ENCODE measurements around the gene TAGAP. TPM values are rescaled to one million over a fixed set of nuclear protein-coding genes. Genes with fewer than 3 reads are reported as not detected.

TAGAP gene
- total RNA-seq, 2 experiments from 2014 or later = 22.7 to 30.7 TPM

- Histone ChIP-seq H3K27ac (ENCODE audit: low read depth, low read length, poor library complexity, severe bottlenecking) (peak overlapping the region; percentile 88), H3K4me2 (ENCODE audit: low read length) (peak overlapping the region; percentile 56), H3K36me3 (ENCODE audit: insufficient read depth, low read length) (peaks cover 21% of the 10 kb centered on the region), H3K79me2 (ENCODE audit: insufficient read depth, low read depth, low read length) (no peaks in the 10 kb centered on the region), H4K20me1 (ENCODE audit: insufficient read depth, low read length) (no peaks in the 10 kb centered on the region), H3K9me3 (ENCODE audit: low read length) (peaks cover 14% of the 10 kb centered on the region), H3K4me1 (ENCODE audit: insufficient read depth, low read length, poor library complexity, severe bottlenecking) (peaks cover 59% of the 10 kb centered on the region), H3K9me2 (ENCODE audit: insufficient read depth, low read length) (no peaks in the 10 kb centered on the region), H3K4me3 (ENCODE audit: low read depth, low read length, poor library complexity, severe bottlenecking) (no peak overlapping the region), H2AFZ (ENCODE audit: low read length) (peak overlapping the region; percentile 78; the same call in 1 of the 2 replicates)
- intact Hi-C loops (cut with micrococcal nuclease; ENCODE audit: unreplicated experiment) = no loop called here
- ChIA-PET CTCF (ENCODE audit: unreplicated experiment) (interaction anchor here (1.2 to 1.5 kb wide), 2 partner anchors 86 to 117 kb away, joined by 4 read pairs; no protein-coding TSS in a partner anchor), POLR2A (interaction anchor here (0.6 to 2.9 kb wide), 23 partner anchors 9 to 415 kb away, joined by 3 to 14 read pairs (median 3); partner anchors contain the start of genes RSPH3 and TAGAP)
- no peak for DNase-seq (ENCODE audit: low spot score)
- TF ChIP-seq EZH2phosphoT487 (IDR thresholded peaks at IDR 0.05; ENCODE audit: borderline replicate concordance, low read depth, low read length) = no peak
- TF ChIP-seq, protein P1, sequence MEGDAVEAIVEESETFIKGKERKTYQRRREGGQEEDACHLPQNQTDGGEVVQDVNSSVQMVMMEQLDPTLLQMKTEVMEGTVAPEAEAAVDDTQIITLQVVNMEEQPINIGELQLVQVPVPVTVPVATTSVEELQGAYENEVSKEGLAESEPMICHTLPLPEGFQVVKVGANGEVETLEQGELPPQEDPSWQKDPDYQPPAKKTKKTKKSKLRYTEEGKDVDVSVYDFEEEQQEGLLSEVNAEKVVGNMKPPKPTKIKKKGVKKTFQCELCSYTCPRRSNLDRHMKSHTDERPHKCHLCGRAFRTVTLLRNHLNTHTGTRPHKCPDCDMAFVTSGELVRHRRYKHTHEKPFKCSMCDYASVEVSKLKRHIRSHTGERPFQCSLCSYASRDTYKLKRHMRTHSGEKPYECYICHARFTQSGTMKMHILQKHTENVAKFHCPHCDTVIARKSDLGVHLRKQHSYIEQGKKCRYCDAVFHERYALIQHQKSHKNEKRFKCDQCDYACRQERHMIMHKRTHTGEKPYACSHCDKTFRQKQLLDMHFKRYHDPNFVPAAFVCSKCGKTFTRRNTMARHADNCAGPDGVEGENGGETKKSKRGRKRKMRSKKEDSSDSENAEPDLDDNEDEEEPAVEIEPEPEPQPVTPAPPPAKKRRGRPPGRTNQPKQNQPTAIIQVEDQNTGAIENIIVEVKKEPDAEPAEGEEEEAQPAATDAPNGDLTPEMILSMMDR (conservative IDR thresholded peaks at IDR 0.05; ENCODE audit: low read length) = no peak
- no TSS peak for BruUV-seq (replicated peaks)
Measured at GRCh38 chr6:159017757-159018559, 26.8 kb downstream of the TAGAP start.

- Histone ChIP-seq H3K4me1 (ENCODE audit: insufficient read depth, low read length, poor library complexity, severe bottlenecking) (peaks cover 58% of the 10 kb centered on the region), H3K27ac (ENCODE audit: low read depth, low read length, poor library complexity, severe bottlenecking) (no peak overlapping the region), H3K79me2 (ENCODE audit: insufficient read depth, low read depth, low read length) (no peaks in the 10 kb centered on the region), H3K4me3 (ENCODE audit: low read depth, low read length, poor library complexity, severe bottlenecking) (no peak overlapping the region), H3K36me3 (ENCODE audit: insufficient read depth, low read length) (peaks cover 13% of the 10 kb centered on the region), H2AFZ (ENCODE audit: low read length) (no peak overlapping the region), H3K9me3 (ENCODE audit: low read length) (peaks cover 8% of the 10 kb centered on the region), H4K20me1 (ENCODE audit: insufficient read depth, low read length) (no peaks in the 10 kb centered on the region), H3K9me2 (ENCODE audit: insufficient read depth, low read length) (no peaks in the 10 kb centered on the region), H3K4me2 (ENCODE audit: low read length) (no peak overlapping the region)
- no TSS peak for BruUV-seq (replicated peaks)
- no peak for TF ChIP-seq EZH2phosphoT487 (IDR thresholded peaks at IDR 0.05; ENCODE audit: borderline replicate concordance, low read depth, low read length)
- TF ChIP-seq, protein P1 (conservative IDR thresholded peaks at IDR 0.05; ENCODE audit: low read length) = no peak
- POLR2A ChIA-PET = no interaction called here
- CTCF ChIA-PET (ENCODE audit: unreplicated experiment) = no interaction called here
- intact Hi-C loops (cut with micrococcal nuclease; ENCODE audit: unreplicated experiment) = no loop called here
- no peak for DNase-seq (ENCODE audit: low spot score)
Measured at GRCh38 chr6:159014406-159014805, 30.4 kb downstream of the TAGAP start.

DNA sequence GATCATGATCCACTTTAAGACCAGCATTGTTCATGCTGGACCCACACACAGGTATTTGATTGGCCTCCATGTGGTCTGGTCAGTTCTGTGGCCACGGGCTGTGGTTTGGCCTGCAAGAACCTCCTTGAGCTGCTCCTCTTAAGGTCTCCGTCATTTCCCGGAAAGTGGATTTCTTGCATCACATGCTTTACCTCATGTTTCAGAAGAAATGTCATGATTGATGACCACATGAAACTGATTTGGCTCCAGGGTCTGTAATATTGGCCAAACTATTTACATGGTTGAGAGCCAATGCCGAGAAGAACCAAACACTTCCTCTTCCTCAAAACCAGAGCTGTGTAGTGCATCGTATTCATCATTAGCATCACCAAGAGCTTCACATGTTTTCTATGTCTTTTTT, 31.6 kb downstream of the TAGAP start:
- intact Hi-C loops (cut with micrococcal nuclease; ENCODE audit: unreplicated experiment) = no loop called here
- peak; percentile 39 for DNase-seq (ENCODE audit: low spot score)

More for the DNA sequence above, 31.6 kb downstream of the TAGAP start:
- BruUV-seq (replicated peaks) = no TSS peak
- POLR2A ChIA-PET = interaction anchor here (0.6 to 1.9 kb wide), 5 partner anchors 22 to 116 kb away, joined by 3 to 5 read pairs (median 4); no protein-coding TSS in a partner anchor
- no peaks in the 10 kb centered on the region for H3K9me2 ChIP-seq (ENCODE audit: insufficient read depth, low read length)
- no peaks in the 10 kb centered on the region for H3K79me2 ChIP-seq (ENCODE audit: insufficient read depth, low read depth, low read length)
- no peak overlapping the region for H3K4me3 ChIP-seq (ENCODE audit: low read depth, low read length, poor library complexity, severe bottlenecking)
- H3K9me3 ChIP-seq (ENCODE audit: low read length) = peaks cover 8% of the 10 kb centered on the region
- no peak overlapping the region for H3K27ac ChIP-seq (ENCODE audit: low read depth, low read length, poor library complexity, severe bottlenecking)
- peak overlapping the region; percentile 45 for H2AFZ ChIP-seq (ENCODE audit: low read length)
- peaks cover 57% of the 10 kb centered on the region for H3K4me1 ChIP-seq (ENCODE audit: insufficient read depth, low read length, poor library complexity, severe bottlenecking)
- CTCF ChIA-PET (ENCODE audit: unreplicated experiment) = no interaction called here
- no peaks in the 10 kb centered on the region for H4K20me1 ChIP-seq (ENCODE audit: insufficient read depth, low read length)
- TF ChIP-seq EZH2phosphoT487 (IDR thresholded peaks at IDR 0.05; ENCODE audit: borderline replicate concordance, low read depth, low read length) = no peak
- TF ChIP-seq, protein P1 (conservative IDR thresholded peaks at IDR 0.05; ENCODE audit: low read length) = no peak
- peak overlapping the region; percentile 21; the same call in 1 of the 2 replicates for H3K4me2 ChIP-seq (ENCODE audit: low read length)
- peaks cover 9% of the 10 kb centered on the region for H3K36me3 ChIP-seq (ENCODE audit: insufficient read depth, low read length)
